ENCODE results near the gene SPTBN1. TPM values are rescaled to one million over a fixed set of nuclear protein-coding genes. Genes with fewer than 3 reads are reported as not detected.
A peak's percentile ranks its signal among the peaks of the same experiment; 100 is the strongest.
"Not testable (repeated sequence)": the region's sequence is repeated elsewhere in the genome, so short reads cannot be mapped to it uniquely, and the experiment has no call there.

SPTBN1 gene
- total and polyA plus RNA-seq, 5 donors from 2014 or later: 10.0 to 182 (median 19.6) TPM

- Histone ChIP-seq H3K27ac (ENCODE audit: insufficient read depth, low read length, poor library complexity, severe bottlenecking) (no peak overlapping the region), H3K36me3 (ENCODE audit: control insufficient read depth, insufficient read depth, low read length) (no peaks in the 10 kb centered on the region), H3K4me1 (ENCODE audit: control insufficient read depth, insufficient read depth, low read length, poor library complexity, severe bottlenecking) (peaks cover 3% of the 10 kb centered on the region), H3K9me3 (ENCODE audit: control insufficient read depth in 2 of 2, low read length in 2 of 2) (no peaks in the 10 kb centered on the region), H3K4me3 (ENCODE audit: low read depth, low read length) (no peak overlapping the region), H3K27me3 (ENCODE audit: control insufficient read depth, insufficient read depth, low read length) (no peaks in the 10 kb centered on the region)
- H3K9me3 Mint-ChIP-seq: no peaks in the 10 kb centered on the region
- H3K27me3 Mint-ChIP-seq: peaks cover 13% of the 10 kb centered on the region
- peaks cover 0 to 11% (median 8%) of the 10 kb centered on the region in 4 donors for H3K4me1 Mint-ChIP-seq
- DNase-seq (no peak), ATAC-seq (ENCODE audit: low read depth in 2 of 2) (no peak)
- no peak overlapping the region for H3K4me3 Mint-ChIP-seq
- no peaks in the 10 kb centered on the region for H3K36me3 Mint-ChIP-seq
- H3K27ac Mint-ChIP-seq: no peak overlapping the region
Observed at GRCh38 chr2:54525321-54525720, 69.2 kb downstream of the SPTBN1 start.

GRCh38 chr2:54526226-54526879, 70.2 kb downstream of the SPTBN1 start:
- ATAC-seq (ENCODE audit: low read depth in 2 of 2): no peak
- no peaks in the 10 kb centered on the region for H3K36me3 ChIP-seq (ENCODE audit: control insufficient read depth, insufficient read depth, low read length)

GRCh38 chr2:54528311-54528955, 72.3 kb downstream of the SPTBN1 start:
- Mint-ChIP-seq H3K4me3 (no peak overlapping the region), H3K9me3 (no peaks in the 10 kb centered on the region), H3K4me1 (peaks cover 0 to 10% (median 4%) of the 10 kb centered on the region in 4 donors), H3K36me3 (no peaks in the 10 kb centered on the region), H3K27ac (no peak overlapping the region), H3K27me3 (no peaks in the 10 kb centered on the region)
- DNase-seq (no peak), ATAC-seq (ENCODE audit: low read depth in 2 of 2) (no peak)
- Histone ChIP-seq H3K4me3 (ENCODE audit: low read depth, low read length) (no peak overlapping the region), H3K9me3 (ENCODE audit: control insufficient read depth in 2 of 2, low read length in 2 of 2) (no peaks in the 10 kb centered on the region), H3K4me1 (ENCODE audit: control insufficient read depth, insufficient read depth, low read length, poor library complexity, severe bottlenecking) (peaks cover 3% of the 10 kb centered on the region), H3K36me3 (ENCODE audit: control insufficient read depth, insufficient read depth, low read length) (no peaks in the 10 kb centered on the region), H3K27me3 (ENCODE audit: control insufficient read depth, insufficient read depth, low read length) (no peaks in the 10 kb centered on the region), H3K27ac (ENCODE audit: insufficient read depth, low read length, poor library complexity, severe bottlenecking) (no peak overlapping the region)

More at GRCh38 chr2:54526226-54526879, 70.2 kb downstream of the SPTBN1 start:
- Mint-ChIP-seq H3K4me1 (peaks cover 0 to 13% (median 9%) of the 10 kb centered on the region in 4 donors), H3K27me3 (peaks cover 8% of the 10 kb centered on the region), H3K4me3 (no peak overlapping the region), H3K9me3 (no peaks in the 10 kb centered on the region), H3K36me3 (no peaks in the 10 kb centered on the region), H3K27ac (no peak overlapping the region)
- Histone ChIP-seq H3K4me1 (ENCODE audit: control insufficient read depth, insufficient read depth, low read length, poor library complexity, severe bottlenecking) (peaks cover 3% of the 10 kb centered on the region), H3K9me3 (ENCODE audit: control insufficient read depth in 2 of 2, low read length in 2 of 2) (no peaks in the 10 kb centered on the region), H3K27ac (ENCODE audit: insufficient read depth, low read length, poor library complexity, severe bottlenecking) (no peak overlapping the region), H3K4me3 (ENCODE audit: low read depth, low read length) (no peak overlapping the region), H3K27me3 (ENCODE audit: control insufficient read depth, insufficient read depth, low read length) (no peaks in the 10 kb centered on the region)
- no peak for DNase-seq

- not testable (repeated sequence) for H3K4me3 Mint-ChIP-seq; DNase-seq; H3K9me3 ChIP-seq (ENCODE audit: control insufficient read depth in 2 of 2, low read length in 2 of 2); H3K27me3 ChIP-seq (ENCODE audit: control insufficient read depth, insufficient read depth, low read length); H3K4me1 Mint-ChIP-seq; H3K36me3 ChIP-seq (ENCODE audit: control insufficient read depth, insufficient read depth, low read length); ATAC-seq (ENCODE audit: low read depth in 2 of 2); H3K27ac Mint-ChIP-seq; H3K4me1 ChIP-seq (ENCODE audit: control insufficient read depth, insufficient read depth, low read length, poor library complexity, severe bottlenecking); H3K4me3 ChIP-seq (ENCODE audit: low read depth, low read length); H3K27ac ChIP-seq (ENCODE audit: insufficient read depth, low read length, poor library complexity, severe bottlenecking); H3K9me3 Mint-ChIP-seq; H3K36me3 Mint-ChIP-seq; H3K27me3 Mint-ChIP-seq
Observed at GRCh38 chr2:54529518-54529917, 73.4 kb downstream of the SPTBN1 start.

GRCh38 chr2:54529935-54530334, 73.8 kb downstream of the SPTBN1 start:
- no peaks in the 10 kb centered on the region for H3K36me3 ChIP-seq (ENCODE audit: control insufficient read depth, insufficient read depth, low read length)
- H3K4me3 ChIP-seq (ENCODE audit: low read depth, low read length): no peak overlapping the region
- no peaks in the 10 kb centered on the region for H3K27me3 ChIP-seq (ENCODE audit: control insufficient read depth, insufficient read depth, low read length)
- no peaks in the 10 kb centered on the region for H3K27me3 Mint-ChIP-seq
- no peaks in the 10 kb centered on the region for H3K9me3 ChIP-seq (ENCODE audit: control insufficient read depth in 2 of 2, low read length in 2 of 2)
- H3K4me3 Mint-ChIP-seq: no peak overlapping the region
- DNase-seq: peak in 1 of 3 donors; percentile 54
- H3K27ac ChIP-seq (ENCODE audit: insufficient read depth, low read length, poor library complexity, severe bottlenecking): no peak overlapping the region
- no peak for ATAC-seq (ENCODE audit: low read depth in 2 of 2)
- peaks cover 0 to 8% (median 3%) of the 10 kb centered on the region in 4 donors for H3K4me1 Mint-ChIP-seq
- H3K27ac Mint-ChIP-seq: no peak overlapping the region
- no peaks in the 10 kb centered on the region for H3K36me3 Mint-ChIP-seq
- no peaks in the 10 kb centered on the region for H3K9me3 Mint-ChIP-seq
- peaks cover 3% of the 10 kb centered on the region for H3K4me1 ChIP-seq (ENCODE audit: control insufficient read depth, insufficient read depth, low read length, poor library complexity, severe bottlenecking)

- Mint-ChIP-seq H3K4me1 (peaks cover 0 to 8% (median 3%) of the 10 kb centered on the region in 4 donors), H3K4me3 (no peak overlapping the region), H3K9me3 (no peaks in the 10 kb centered on the region), H3K27ac (no peak overlapping the region), H3K36me3 (no peaks in the 10 kb centered on the region), H3K27me3 (peaks cover 4% of the 10 kb centered on the region)
- peaks cover 3% of the 10 kb centered on the region for H3K4me1 ChIP-seq (ENCODE audit: control insufficient read depth, insufficient read depth, low read length, poor library complexity, severe bottlenecking)
- DNase-seq (no peak), ATAC-seq (ENCODE audit: low read depth in 2 of 2) (no peak)
- no peaks in the 10 kb centered on the region for H3K36me3 ChIP-seq (ENCODE audit: control insufficient read depth, insufficient read depth, low read length)
- no peaks in the 10 kb centered on the region for H3K9me3 ChIP-seq (ENCODE audit: control insufficient read depth in 2 of 2, low read length in 2 of 2)
- H3K27ac ChIP-seq (ENCODE audit: insufficient read depth, low read length, poor library complexity, severe bottlenecking): no peak overlapping the region
- no peaks in the 10 kb centered on the region for H3K27me3 ChIP-seq (ENCODE audit: control insufficient read depth, insufficient read depth, low read length)
- H3K4me3 ChIP-seq (ENCODE audit: low read depth, low read length): no peak overlapping the region
Observed at GRCh38 chr2:54531558-54531957, 75.4 kb downstream of the SPTBN1 start.

GRCh38 chr2:54534221-54534620, 78.1 kb downstream of the SPTBN1 start:
- no peak overlapping the region for H3K27ac Mint-ChIP-seq
- no peaks in the 10 kb centered on the region for H3K9me3 Mint-ChIP-seq
- DNase-seq (no peak), ATAC-seq (ENCODE audit: low read depth in 2 of 2) (no peak)
- Histone ChIP-seq H3K4me3 (ENCODE audit: low read depth, low read length) (no peak overlapping the region), H3K27me3 (ENCODE audit: control insufficient read depth, insufficient read depth, low read length) (no peaks in the 10 kb centered on the region), H3K4me1 (ENCODE audit: control insufficient read depth, insufficient read depth, low read length, poor library complexity, severe bottlenecking) (peaks cover 3% of the 10 kb centered on the region), H3K27ac (ENCODE audit: insufficient read depth, low read length, poor library complexity, severe bottlenecking) (no peak overlapping the region), H3K36me3 (ENCODE audit: control insufficient read depth, insufficient read depth, low read length) (no peaks in the 10 kb centered on the region), H3K9me3 (ENCODE audit: control insufficient read depth in 2 of 2, low read length in 2 of 2) (no peaks in the 10 kb centered on the region)
- no peaks in the 10 kb centered on the region for H3K36me3 Mint-ChIP-seq
- H3K27me3 Mint-ChIP-seq: peaks cover 6% of the 10 kb centered on the region
- H3K4me1 Mint-ChIP-seq: peaks cover 0 to 8% (median 2%) of the 10 kb centered on the region in 4 donors
- no peak overlapping the region for H3K4me3 Mint-ChIP-seq

GRCh38 chr2:54534625-54535024, 78.5 kb downstream of the SPTBN1 start:
- peak overlapping the region in 1 of 3 donors; percentile 9 for H3K27ac Mint-ChIP-seq
- Histone ChIP-seq H3K27ac (ENCODE audit: insufficient read depth, low read length, poor library complexity, severe bottlenecking) (no peak overlapping the region), H3K4me1 (ENCODE audit: control insufficient read depth, insufficient read depth, low read length, poor library complexity, severe bottlenecking) (peaks cover 3% of the 10 kb centered on the region), H3K9me3 (ENCODE audit: control insufficient read depth in 2 of 2, low read length in 2 of 2) (no peaks in the 10 kb centered on the region), H3K4me3 (ENCODE audit: low read depth, low read length) (no peak overlapping the region), H3K27me3 (ENCODE audit: control insufficient read depth, insufficient read depth, low read length) (no peaks in the 10 kb centered on the region), H3K36me3 (ENCODE audit: control insufficient read depth, insufficient read depth, low read length) (no peaks in the 10 kb centered on the region)
- H3K4me3 Mint-ChIP-seq: no peak overlapping the region
- H3K4me1 Mint-ChIP-seq: peaks cover 0 to 8% (median 2%) of the 10 kb centered on the region in 4 donors
- no peaks in the 10 kb centered on the region for H3K36me3 Mint-ChIP-seq
- ATAC-seq (ENCODE audit: low read depth in 2 of 2): no peak
- H3K27me3 Mint-ChIP-seq: peaks cover 6% of the 10 kb centered on the region
- no peaks in the 10 kb centered on the region for H3K9me3 Mint-ChIP-seq
- no peak for DNase-seq

Measured in CD4-positive, CD25-positive, alpha-beta regulatory T cell (primary cell).